ENCODE data around the gene TPRN.

GRCh38 chr9:137143459-137143858, 57.1 kb downstream of the TPRN start:
- TF ChIP-seq YY1 (IDR thresholded peaks at IDR 0.05; ENCODE audit: insufficient read depth, insufficient read length) (no peak), ZNF274 (IDR thresholded peaks at IDR 0.05; ENCODE audit: low read depth, low read length) (no peak)
